H1 (cell line): Measurements from ENCODE around the gene EPB41L4A. TPM values are rescaled to one million over a fixed set of nuclear protein-coding genes. Genes with fewer than 3 reads are reported as not detected.
"Not testable (repeated sequence)": the region's sequence is repeated elsewhere in the genome, so short reads cannot be mapped to it uniquely, and the experiment has no call there.

Experiments
- CTCF ChIA-PET: fragments of 300-600 bp; sonication (Branson Sonifier 250); formaldehyde crosslinking; loops from one replicate; lab custom pipeline; 2021; ENCODE audit not compliant: partially characterized antibody; lab: Charles Lee
- POLR2A ChIA-PET: fragments of 300-600 bp; sonication (Branson Sonifier 250); formaldehyde crosslinking; loops from one replicate; lab custom pipeline; 2021; ENCODE audit warnings: inconsistent platforms; ENCODE audit not compliant: partially characterized antibody; lab: Charles Lee
- DNase-seq, 2 experiments: peaks; one replicate each; pipeline versions ENCODE4 v3.0.0 to v3.0.0-alpha.2; 2010 to 2022; ENCODE audit warnings: low spot score in 2 of 2, low read depth in 1 of 2, mixed read lengths in 1 of 2
- FAIRE-seq: peaks from 2 replicates; lab custom pipeline; 2011; peaks lifted over from hg19 to GRCh38; lab: Jason Lieb, UNC
- H2AFZ ChIP-seq: 2 replicates; pipeline ENCODE4 v1.8.1; 2012; ENCODE audit warnings: low read length, inconsistent platforms
- H2AK5ac ChIP-seq: 2 replicates; pipeline ENCODE4 v1.6.1; 2013; ENCODE audit warnings: low read depth, low read length
- H2BK120ac ChIP-seq: replicated peaks from 2 replicates; pipeline ENCODE3; 2013; ENCODE audit warnings: low read depth, low read length, inconsistent platforms
- H2BK12ac ChIP-seq: 2 replicates; pipeline ENCODE4 v1.6.1; 2013; ENCODE audit warnings: low read depth, low read length
- H2BK15ac ChIP-seq: 2 replicates; pipeline ENCODE4 v1.6.1; 2013; ENCODE audit warnings: low read length
- H2BK20ac ChIP-seq: 2 replicates; pipeline ENCODE4 v1.6.1; 2013; ENCODE audit warnings: low read length
- H2BK5ac ChIP-seq: 2 replicates; pipeline ENCODE4 v1.6.1; 2013; ENCODE audit warnings: low read depth, low read length
- H3K14ac ChIP-seq: 2 replicates; pipeline ENCODE4 v1.6.1; 2013; ENCODE audit warnings: inconsistent platforms; ENCODE audit not compliant: insufficient read length
- H3K18ac ChIP-seq: 2 replicates; pipeline ENCODE4 v1.6.1; 2013; ENCODE audit warnings: low read length; ENCODE audit errors: extremely low read depth
- H3K23ac ChIP-seq: 2 replicates; pipeline ENCODE4 v1.6.1; 2013; ENCODE audit warnings: inconsistent platforms; ENCODE audit not compliant: insufficient read length
- H3K23me2 ChIP-seq: 2 replicates; pipeline ENCODE4 v1.6.1; 2013; ENCODE audit warnings: low read depth, low read length
- H3K27ac ChIP-seq: 2 replicates; pipeline ENCODE4 v1.6.1; 2011; ENCODE audit warnings: low read depth, low read length, inconsistent platforms
- H3K27me3 ChIP-seq, 4 experiments: replicated peaks in 1 of 4; 1 replicate in 1 of 4; 2 replicates in 3 of 4; pipeline versions ENCODE4 v1.6.1 to v1.8.1; 2011 to 2013; ENCODE audit warnings: low read length in 3 of 4, mild to moderate bottlenecking in 3 of 4, inconsistent platforms in 2 of 4, mixed read lengths in 2 of 4, moderate library complexity in 1 of 4; ENCODE audit not compliant: control insufficient read depth in 3 of 4, insufficient read depth in 3 of 4; ENCODE audit errors: extremely low read depth in 1 of 4
- H3K36me3 ChIP-seq, 4 experiments: 2 replicates each; pipeline versions ENCODE4 v1.6.1 to v1.8.1; 2011 to 2013; ENCODE audit warnings: mild to moderate bottlenecking in 4 of 4, low read length in 3 of 4, moderate library complexity in 2 of 4, control low read depth in 1 of 4, inconsistent platforms in 1 of 4; ENCODE audit not compliant: insufficient read depth in 4 of 4, control insufficient read depth in 2 of 4
- H3K4ac ChIP-seq: replicated peaks from 2 replicates; pipeline ENCODE3; 2013; ENCODE audit warnings: low read length, low read depth, mixed read lengths, inconsistent platforms; ENCODE audit not compliant: insufficient read length
- H3K4me1 ChIP-seq, 4 experiments: replicated peaks in 1 of 4; 1 replicate in 1 of 4; 2 replicates in 3 of 4; pipeline versions ENCODE4 v1.6.1 to v1.8.1; 2011 to 2013; ENCODE audit warnings: low read length in 3 of 4, inconsistent platforms in 2 of 4, mixed read lengths in 1 of 4; ENCODE audit not compliant: insufficient read depth in 4 of 4, control insufficient read depth in 3 of 4
- H3K4me2 ChIP-seq, 2 experiments: 2 replicates each; pipeline versions ENCODE4 v1.6.1 to v1.8.1; 2011 to 2013; ENCODE audit warnings: low read depth in 2 of 2, low read length in 2 of 2, control low read depth in 1 of 2, inconsistent platforms in 1 of 2, mild to moderate bottlenecking in 1 of 2; ENCODE audit not compliant: insufficient read depth in 1 of 2
- H3K4me3 ChIP-seq, 4 experiments: fragments of 200-600, 300-600 bp in 1 of 4; sonication (generic), shearing (Covaris generic), sonication (Bioruptor Twin) in 1 of 4; 2 replicates each; pipeline versions ENCODE4 v1.5.1 to v1.8.1; 2011 to 2016; ENCODE audit warnings: low read length in 4 of 4, low read depth in 3 of 4, control low read depth in 2 of 4, inconsistent platforms in 2 of 4, mild to moderate bottlenecking in 2 of 4, mixed read lengths in 1 of 4, moderate library complexity in 1 of 4; ENCODE audit not compliant: insufficient read depth in 2 of 4; ENCODE audit errors: extremely low read depth in 1 of 4
- H3K56ac ChIP-seq: replicated peaks from 2 replicates; pipeline ENCODE3; 2013; ENCODE audit warnings: low read depth, mild to moderate bottlenecking, mixed read lengths, low read length, inconsistent platforms; ENCODE audit not compliant: insufficient read length
- H3K79me1 ChIP-seq: 2 replicates; pipeline ENCODE4 v1.6.1; 2013; ENCODE audit warnings: low read depth, low read length, control low read depth
- H3K79me2 ChIP-seq, 2 experiments: 2 replicates each; pipeline versions ENCODE4 v1.6.1 to v1.8.1; 2012 to 2013; ENCODE audit warnings: low read length in 2 of 2, mild to moderate bottlenecking in 2 of 2, inconsistent platforms in 1 of 2; ENCODE audit not compliant: insufficient read depth in 2 of 2, control insufficient read depth in 1 of 2
- H3K9ac ChIP-seq, 4 experiments: replicated peaks in 1 of 4; 1 replicate in 1 of 4; 2 replicates in 3 of 4; pipeline versions ENCODE4 v1.6.1 to v1.8.1; 2011 to 2013; ENCODE audit warnings: low read depth in 3 of 4, low read length in 3 of 4, control low read depth in 2 of 4, mild to moderate bottlenecking in 2 of 4, moderate library complexity in 2 of 4, inconsistent platforms in 1 of 4; ENCODE audit errors: extremely low read depth in 1 of 4
- H3K9me3 ChIP-seq, 2 experiments: 2 replicates each; pipeline versions ENCODE4 v1.6.1 to v1.8.1; 2012 to 2013; ENCODE audit warnings: mild to moderate bottlenecking in 2 of 2, moderate library complexity in 2 of 2, control low read depth in 1 of 2, inconsistent platforms in 1 of 2, low read depth in 1 of 2, low read length in 1 of 2, mixed read lengths in 1 of 2; ENCODE audit not compliant: insufficient read depth in 2 of 2
- H4K20me1 ChIP-seq, 2 experiments: replicated peaks in 1 of 2; 2 replicates each; pipeline versions ENCODE3 to v1.8.1; 2011 to 2013; ENCODE audit warnings: inconsistent platforms in 2 of 2, low read length in 2 of 2, mild to moderate bottlenecking in 1 of 2; ENCODE audit not compliant: insufficient read depth in 2 of 2, control insufficient read depth in 1 of 2
- H4K5ac ChIP-seq: 2 replicates; pipeline ENCODE4 v1.6.1; 2013; ENCODE audit warnings: low read length, low read depth, mixed read lengths, inconsistent platforms; ENCODE audit not compliant: insufficient read length
- H4K8ac ChIP-seq: 2 replicates; pipeline ENCODE4 v1.8.0; 2013; ENCODE audit warnings: mild to moderate bottlenecking, moderate library complexity, low read length, inconsistent platforms; ENCODE audit not compliant: insufficient read depth; ENCODE audit errors: extremely low read depth
- H4K91ac ChIP-seq: replicated peaks from 2 replicates; pipeline ENCODE3; 2013; ENCODE audit warnings: low read length, mixed read lengths, inconsistent platforms; ENCODE audit not compliant: insufficient read length
- WGBS, 2 experiments: shearing (Covaris generic) in 1 of 2; methylation state at CpG; one replicate each; pipeline versions ENCODE4 v1.1.6 to v1.1.7; 2013 to 2015; ENCODE audit warnings: low lambda C conversion rate in 2 of 2, mixed read lengths in 2 of 2, inconsistent platforms in 1 of 2, low coverage in 1 of 2, missing lambda C conversion rate in 1 of 2; ENCODE audit not compliant: insufficient replicate concordance in 2 of 2, insufficient coverage in 1 of 2, insufficient read length in 1 of 2; ENCODE audit errors: extremely low coverage in 1 of 2, missing lambda C conversion rate in 1 of 2; 5-methylcytosine and 5-hydroxymethylcytosine counted together
- polyA plus RNA-seq, 7 experiments: library from polyadenylated mRNA; depleted of rRNA in 3 of 7; stranded (reverse) in 5 of 7; unstranded in 2 of 7; fragments of >200 nt in 5 of 7; fragments of 200-250 nt in 2 of 7; gene quantifications; 1 replicate in 5 of 7; 2 replicates in 1 of 7; 4 replicates in 1 of 7; pipeline versions ENCODE4 v1.2.1 to v1.2.3, GENCODE V29; 2011 to 2013; ENCODE audit warnings: missing spikeins in 2 of 7, mixed read lengths in 2 of 7
- total RNA-seq: library from RNA; stranded (reverse); fragmentation: NEBNext Ultra II Directional; extraction: Animal tissue kit (Norgen Biotek cat#: 25700); gene quantifications from 2 replicates; pipeline ENCODE4 v1.2.1, GENCODE V29; 2021

EPB41L4A gene
- total and polyA plus RNA-seq, 2 of the 8 experiments (the other 6 are each of a cell fraction or from before 2014, with no cell fraction given), result 1.6 to 4.6 TPM

DNA sequence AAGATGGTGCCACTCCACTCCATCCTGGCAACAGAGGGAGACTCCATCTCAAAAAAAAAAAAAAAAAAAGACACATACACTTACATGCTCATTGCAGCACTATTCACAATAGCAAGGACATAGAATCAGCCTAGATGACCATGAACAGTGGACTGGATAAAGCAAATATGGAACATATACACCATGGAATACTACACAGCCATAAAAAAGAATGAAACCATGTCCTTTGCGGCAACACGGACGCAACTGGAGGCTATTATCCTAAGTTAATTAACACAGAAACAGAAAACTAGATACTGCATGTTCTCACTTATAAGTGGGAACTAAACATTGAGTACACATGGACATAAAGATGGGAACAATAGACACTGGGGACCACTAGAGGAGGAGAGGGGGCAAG, 210.9 kb downstream of the EPB41L4A start:
- H2BK15ac ChIP-seq, H3K27ac ChIP-seq, H3K23ac ChIP-seq, H3K56ac ChIP-seq, H3K9me3 ChIP-seq, H4K8ac ChIP-seq, H4K5ac ChIP-seq, H3K79me2 ChIP-seq, H3K4ac ChIP-seq, H3K18ac ChIP-seq, H3K9ac ChIP-seq, H4K91ac ChIP-seq, H3K27me3 ChIP-seq, H3K23me2 ChIP-seq, H3K4me3 ChIP-seq, FAIRE-seq, H3K79me1 ChIP-seq, DNase-seq, H3K14ac ChIP-seq, H4K20me1 ChIP-seq, H2AFZ ChIP-seq, H2BK12ac ChIP-seq, H3K4me2 ChIP-seq, H2AK5ac ChIP-seq, H2BK120ac ChIP-seq, H3K36me3 ChIP-seq, H2BK20ac ChIP-seq, H2BK5ac ChIP-seq: not testable (repeated sequence)
- WGBS, 2 experiments, result 90% methylated on average over 3 of the region's 3 CpGs; no CpG with 5 or more reads in 1 of the 2 experiments
- H3K4me1 ChIP-seq, result peaks cover 0 to 11% (median 4%) of the 10 kb centered on the region in 4 experiments; a peak in 3 of 7 replicates
- POLR2A ChIA-PET, result interaction anchor here (1.2 kb wide), 1 partner anchor 19 kb away, joined by 3 read pairs; no protein-coding TSS in a partner anchor
- CTCF ChIA-PET, result interaction anchor here (1.5 to 2.4 kb wide), 3 partner anchors 18 to 212 kb away, joined by 6 to 13 read pairs (median 7); partner anchors contain the start of gene EPB41L4A
